ENCODE results near the gene NPAS3.

The NPAS3 gene

GRCh38 chr14:32940711-32941667, 2.3 kb downstream of the NPAS3 start:
- H3K36me3 ChIP-seq (ENCODE audit: control insufficient read depth, insufficient read depth, low read length), result no peaks in the 10 kb centered on the region
- peaks cover 49% of the 10 kb centered on the region for H3K27me3 ChIP-seq (ENCODE audit: control insufficient read depth, insufficient read depth, low read length)
- peak overlapping the region; percentile 74 for H3K4me3 ChIP-seq (ENCODE audit: low read depth, low read length)
- H3K9me3 ChIP-seq (ENCODE audit: control insufficient read depth, insufficient read depth, low read depth, low read length), result no peaks in the 10 kb centered on the region
- no peak overlapping the region for H3K9ac ChIP-seq (ENCODE audit: low read length)
- no peak overlapping the region for H3K27ac ChIP-seq (ENCODE audit: low read depth, low read length)
- H3K4me1 ChIP-seq (ENCODE audit: control insufficient read depth, insufficient read depth, low read length), result peaks cover 33% of the 10 kb centered on the region

- Histone ChIP-seq H3K27ac (ENCODE audit: low read depth, low read length) (no peak overlapping the region), H3K27me3 (ENCODE audit: control insufficient read depth, insufficient read depth, low read length) (peaks cover 42% of the 10 kb centered on the region), H3K9ac (ENCODE audit: low read length) (no peak overlapping the region), H3K4me1 (ENCODE audit: control insufficient read depth, insufficient read depth, low read length) (peaks cover 26% of the 10 kb centered on the region; the same call in 1 of the 2 replicates), H3K36me3 (ENCODE audit: control insufficient read depth, insufficient read depth, low read length) (no peaks in the 10 kb centered on the region), H3K4me3 (ENCODE audit: low read depth, low read length) (no peak overlapping the region), H3K9me3 (ENCODE audit: control insufficient read depth, insufficient read depth, low read depth, low read length) (no peaks in the 10 kb centered on the region)
Observed at GRCh38 chr14:32941668-32942065, 3.0 kb downstream of the NPAS3 start.

- H3K9me3 ChIP-seq (ENCODE audit: control insufficient read depth, insufficient read depth, low read depth, low read length), result no peaks in the 10 kb centered on the region
- H3K4me1 ChIP-seq (ENCODE audit: control insufficient read depth, insufficient read depth, low read length), result no peaks in the 10 kb centered on the region
- H3K27ac ChIP-seq (ENCODE audit: low read depth, low read length), result no peak overlapping the region
- H3K36me3 ChIP-seq (ENCODE audit: control insufficient read depth, insufficient read depth, low read length), result no peaks in the 10 kb centered on the region
- H3K9ac ChIP-seq (ENCODE audit: low read length), result no peak overlapping the region
- H3K27me3 ChIP-seq (ENCODE audit: control insufficient read depth, insufficient read depth, low read length), result peaks cover 4% of the 10 kb centered on the region; the same call in 1 of the 2 replicates
- H3K4me3 ChIP-seq (ENCODE audit: low read depth, low read length), result no peak overlapping the region
Observed at GRCh38 chr14:32947081-32947480, 8.4 kb downstream of the NPAS3 start.

GRCh38 chr14:32947792-32948191, 9.1 kb downstream of the NPAS3 start:
- no peak overlapping the region for H3K27ac ChIP-seq (ENCODE audit: low read depth, low read length)
- no peaks in the 10 kb centered on the region for H3K27me3 ChIP-seq (ENCODE audit: control insufficient read depth, insufficient read depth, low read length)
- no peaks in the 10 kb centered on the region for H3K4me1 ChIP-seq (ENCODE audit: control insufficient read depth, insufficient read depth, low read length)
- no peak overlapping the region for H3K4me3 ChIP-seq (ENCODE audit: low read depth, low read length)
- H3K9me3 ChIP-seq (ENCODE audit: control insufficient read depth, insufficient read depth, low read depth, low read length), result no peaks in the 10 kb centered on the region
- H3K9ac ChIP-seq (ENCODE audit: low read length), result no peak overlapping the region
- no peaks in the 10 kb centered on the region for H3K36me3 ChIP-seq (ENCODE audit: control insufficient read depth, insufficient read depth, low read length)

- H3K27me3 ChIP-seq (ENCODE audit: control insufficient read depth, insufficient read depth, low read length), result no peaks in the 10 kb centered on the region
- H3K9ac ChIP-seq (ENCODE audit: low read length), result no peak overlapping the region
- H3K27ac ChIP-seq (ENCODE audit: low read depth, low read length), result no peak overlapping the region
- no peaks in the 10 kb centered on the region for H3K9me3 ChIP-seq (ENCODE audit: control insufficient read depth, insufficient read depth, low read depth, low read length)
- H3K36me3 ChIP-seq (ENCODE audit: control insufficient read depth, insufficient read depth, low read length), result no peaks in the 10 kb centered on the region
- H3K4me1 ChIP-seq (ENCODE audit: control insufficient read depth, insufficient read depth, low read length), result no peaks in the 10 kb centered on the region
- no peak overlapping the region for H3K4me3 ChIP-seq (ENCODE audit: low read depth, low read length)
Observed at GRCh38 chr14:32950584-32950983, 11.9 kb downstream of the NPAS3 start.

- Histone ChIP-seq H3K27me3 (ENCODE audit: control insufficient read depth, insufficient read depth, low read length) (no peaks in the 10 kb centered on the region), H3K9me3 (ENCODE audit: control insufficient read depth, insufficient read depth, low read depth, low read length) (no peaks in the 10 kb centered on the region), H3K4me1 (ENCODE audit: control insufficient read depth, insufficient read depth, low read length) (no peaks in the 10 kb centered on the region), H3K36me3 (ENCODE audit: control insufficient read depth, insufficient read depth, low read length) (no peaks in the 10 kb centered on the region), H3K4me3 (ENCODE audit: low read depth, low read length) (no peak overlapping the region), H3K9ac (ENCODE audit: low read length) (no peak overlapping the region), H3K27ac (ENCODE audit: low read depth, low read length) (no peak overlapping the region)
Observed at GRCh38 chr14:32967421-32967820, 28.7 kb downstream of the NPAS3 start.

- Histone ChIP-seq H3K4me3 (ENCODE audit: low read depth, low read length) (no peak overlapping the region), H3K36me3 (ENCODE audit: control insufficient read depth, insufficient read depth, low read length) (no peaks in the 10 kb centered on the region), H3K4me1 (ENCODE audit: control insufficient read depth, insufficient read depth, low read length) (no peaks in the 10 kb centered on the region), H3K27ac (ENCODE audit: low read depth, low read length) (no peak overlapping the region), H3K27me3 (ENCODE audit: control insufficient read depth, insufficient read depth, low read length) (no peaks in the 10 kb centered on the region), H3K9ac (ENCODE audit: low read length) (no peak overlapping the region), H3K9me3 (ENCODE audit: control insufficient read depth, insufficient read depth, low read depth, low read length) (no peaks in the 10 kb centered on the region)
Observed at GRCh38 chr14:32968972-32969544, 30.4 kb downstream of the NPAS3 start.

GRCh38 chr14:32977913-32978312, 39.2 kb downstream of the NPAS3 start:
- Histone ChIP-seq H3K27me3 (ENCODE audit: control insufficient read depth, insufficient read depth, low read length) (no peaks in the 10 kb centered on the region), H3K36me3 (ENCODE audit: control insufficient read depth, insufficient read depth, low read length) (no peaks in the 10 kb centered on the region), H3K4me3 (ENCODE audit: low read depth, low read length) (no peak overlapping the region), H3K27ac (ENCODE audit: low read depth, low read length) (no peak overlapping the region), H3K4me1 (ENCODE audit: control insufficient read depth, insufficient read depth, low read length) (no peaks in the 10 kb centered on the region), H3K9ac (ENCODE audit: low read length) (no peak overlapping the region), H3K9me3 (ENCODE audit: control insufficient read depth, insufficient read depth, low read depth, low read length) (no peaks in the 10 kb centered on the region)

- Histone ChIP-seq H3K4me1 (ENCODE audit: control insufficient read depth, insufficient read depth, low read length) (no peaks in the 10 kb centered on the region), H3K27me3 (ENCODE audit: control insufficient read depth, insufficient read depth, low read length) (no peaks in the 10 kb centered on the region), H3K9ac (ENCODE audit: low read length) (no peak overlapping the region), H3K27ac (ENCODE audit: low read depth, low read length) (no peak overlapping the region), H3K4me3 (ENCODE audit: low read depth, low read length) (no peak overlapping the region), H3K9me3 (ENCODE audit: control insufficient read depth, insufficient read depth, low read depth, low read length) (no peaks in the 10 kb centered on the region), H3K36me3 (ENCODE audit: control insufficient read depth, insufficient read depth, low read length) (no peaks in the 10 kb centered on the region)
Observed at GRCh38 chr14:32978691-32979255, 40.1 kb downstream of the NPAS3 start.

GRCh38 chr14:32980178-32980901, 41.7 kb downstream of the NPAS3 start:
- Histone ChIP-seq H3K36me3 (ENCODE audit: control insufficient read depth, insufficient read depth, low read length) (no peaks in the 10 kb centered on the region), H3K4me3 (ENCODE audit: low read depth, low read length) (no peak overlapping the region), H3K9me3 (ENCODE audit: control insufficient read depth, insufficient read depth, low read depth, low read length) (no peaks in the 10 kb centered on the region), H3K27ac (ENCODE audit: low read depth, low read length) (no peak overlapping the region), H3K4me1 (ENCODE audit: control insufficient read depth, insufficient read depth, low read length) (no peaks in the 10 kb centered on the region), H3K27me3 (ENCODE audit: control insufficient read depth, insufficient read depth, low read length) (no peaks in the 10 kb centered on the region), H3K9ac (ENCODE audit: low read length) (no peak overlapping the region)

All from HUES6 (cell line).